Measurements from ENCODE around the gene WSB1.

WSB1 gene

DNA sequence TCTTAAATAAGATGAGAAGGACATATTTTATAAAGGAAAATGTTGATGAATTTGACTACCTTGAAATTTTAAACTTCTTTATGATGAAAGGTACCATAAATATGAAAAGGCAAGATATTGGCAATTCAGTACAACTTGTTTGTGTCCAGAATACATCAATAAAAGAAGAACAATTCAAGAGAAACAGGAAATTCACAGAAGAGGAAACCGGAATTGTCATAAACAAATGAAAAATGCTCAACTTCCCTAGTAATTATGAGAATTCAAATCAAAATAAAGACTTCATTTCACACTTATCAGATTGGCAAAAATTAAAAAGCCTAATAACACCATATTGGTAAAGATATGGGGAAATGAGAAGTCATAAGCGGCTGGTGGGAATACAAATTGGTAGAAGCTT, 54.3 kb downstream of the WSB1 start:
- no peaks in the 10 kb centered on the region for H3K9me3 ChIP-seq (ENCODE audit: control insufficient read depth, insufficient read depth, low read length)
- peak overlapping the region; percentile 73 for H3K4me2 ChIP-seq (ENCODE audit: low read length)
- peaks cover 48% of the 10 kb centered on the region for H3K4me1 ChIP-seq (ENCODE audit: control insufficient read depth, low read length)
- H3K27me3 ChIP-seq (ENCODE audit: control insufficient read depth, low read length): no peaks in the 10 kb centered on the region
- peak overlapping the region; percentile 75 for H3K4me3 ChIP-seq (ENCODE audit: low read length)
- H3K79me2 ChIP-seq (ENCODE audit: control insufficient read depth, low read length): peaks cover 11% of the 10 kb centered on the region
- H3K27ac ChIP-seq (ENCODE audit: low read depth, low read length): peak overlapping the region; percentile 0; the same call in 1 of the 2 replicates
- no peaks in the 10 kb centered on the region for H3K36me3 ChIP-seq (ENCODE audit: control insufficient read depth, low read length)
- TF ChIP-seq, protein P1, sequence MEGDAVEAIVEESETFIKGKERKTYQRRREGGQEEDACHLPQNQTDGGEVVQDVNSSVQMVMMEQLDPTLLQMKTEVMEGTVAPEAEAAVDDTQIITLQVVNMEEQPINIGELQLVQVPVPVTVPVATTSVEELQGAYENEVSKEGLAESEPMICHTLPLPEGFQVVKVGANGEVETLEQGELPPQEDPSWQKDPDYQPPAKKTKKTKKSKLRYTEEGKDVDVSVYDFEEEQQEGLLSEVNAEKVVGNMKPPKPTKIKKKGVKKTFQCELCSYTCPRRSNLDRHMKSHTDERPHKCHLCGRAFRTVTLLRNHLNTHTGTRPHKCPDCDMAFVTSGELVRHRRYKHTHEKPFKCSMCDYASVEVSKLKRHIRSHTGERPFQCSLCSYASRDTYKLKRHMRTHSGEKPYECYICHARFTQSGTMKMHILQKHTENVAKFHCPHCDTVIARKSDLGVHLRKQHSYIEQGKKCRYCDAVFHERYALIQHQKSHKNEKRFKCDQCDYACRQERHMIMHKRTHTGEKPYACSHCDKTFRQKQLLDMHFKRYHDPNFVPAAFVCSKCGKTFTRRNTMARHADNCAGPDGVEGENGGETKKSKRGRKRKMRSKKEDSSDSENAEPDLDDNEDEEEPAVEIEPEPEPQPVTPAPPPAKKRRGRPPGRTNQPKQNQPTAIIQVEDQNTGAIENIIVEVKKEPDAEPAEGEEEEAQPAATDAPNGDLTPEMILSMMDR (IDR thresholded peaks at IDR 0.05; ENCODE audit: low read depth, low read length, poor library complexity, severe bottlenecking): no peak
- no peak for TF ChIP-seq EZH2phosphoT487 (IDR thresholded peaks at IDR 0.05; ENCODE audit: borderline replicate concordance, low read length)
- no peaks in the 10 kb centered on the region for H3K9me2 ChIP-seq (replicated peaks; ENCODE audit: control insufficient read depth, low read length)
- peaks cover 19% of the 10 kb centered on the region for H3F3A ChIP-seq (ENCODE audit: control insufficient read depth, insufficient read depth)
- H4K20me1 ChIP-seq (ENCODE audit: control insufficient read depth, insufficient read depth, low read depth, low read length): no peaks in the 10 kb centered on the region

GRCh38 chr17:27349540-27350021, 55.7 kb downstream of the WSB1 start:
- Histone ChIP-seq H3K27ac (ENCODE audit: low read depth, low read length) (no peak overlapping the region), H3K36me3 (ENCODE audit: control insufficient read depth, low read length) (no peaks in the 10 kb centered on the region), H3K4me3 (ENCODE audit: low read length) (peak overlapping the region; percentile 75; the same call in 1 of the 2 replicates), H3K9me3 (ENCODE audit: control insufficient read depth, insufficient read depth, low read length) (no peaks in the 10 kb centered on the region), H3K4me2 (ENCODE audit: low read length) (peak overlapping the region; percentile 73), H4K20me1 (ENCODE audit: control insufficient read depth, insufficient read depth, low read depth, low read length) (no peaks in the 10 kb centered on the region), H3K79me2 (ENCODE audit: control insufficient read depth, low read length) (peaks cover 15% of the 10 kb centered on the region), H3K9me2 (replicated peaks; ENCODE audit: control insufficient read depth, low read length) (no peaks in the 10 kb centered on the region), H3F3A (ENCODE audit: control insufficient read depth, insufficient read depth) (peaks cover 19% of the 10 kb centered on the region), H3K4me1 (ENCODE audit: control insufficient read depth, low read length) (peaks cover 55% of the 10 kb centered on the region), H3K27me3 (ENCODE audit: control insufficient read depth, low read length) (no peaks in the 10 kb centered on the region)
- TF ChIP-seq, protein P1 (IDR thresholded peaks at IDR 0.05; ENCODE audit: low read depth, low read length, poor library complexity, severe bottlenecking): no peak
- TF ChIP-seq EZH2phosphoT487 (IDR thresholded peaks at IDR 0.05; ENCODE audit: borderline replicate concordance, low read length): no peak

- no peaks in the 10 kb centered on the region for H4K20me1 ChIP-seq (ENCODE audit: control insufficient read depth, insufficient read depth, low read depth, low read length)
- H3K4me1 ChIP-seq (ENCODE audit: control insufficient read depth, low read length): peaks cover 41% of the 10 kb centered on the region
- H3K36me3 ChIP-seq (ENCODE audit: control insufficient read depth, low read length): no peaks in the 10 kb centered on the region
- no peaks in the 10 kb centered on the region for H3K9me2 ChIP-seq (replicated peaks; ENCODE audit: control insufficient read depth, low read length)
- H3K4me2 ChIP-seq (ENCODE audit: low read length): peak overlapping the region; percentile 87; the same call in 1 of the 2 replicates
- H3K9me3 ChIP-seq (ENCODE audit: control insufficient read depth, insufficient read depth, low read length): no peaks in the 10 kb centered on the region
- TF ChIP-seq, protein P1 (IDR thresholded peaks at IDR 0.05; ENCODE audit: low read depth, low read length, poor library complexity, severe bottlenecking): no peak
- TF ChIP-seq EZH2phosphoT487 (IDR thresholded peaks at IDR 0.05; ENCODE audit: borderline replicate concordance, low read length): no peak
- no peak overlapping the region for H3K4me3 ChIP-seq (ENCODE audit: low read length)
- no peak overlapping the region for H3K27ac ChIP-seq (ENCODE audit: low read depth, low read length)
- H3K79me2 ChIP-seq (ENCODE audit: control insufficient read depth, low read length): peaks cover 15% of the 10 kb centered on the region
- peaks cover 19% of the 10 kb centered on the region for H3F3A ChIP-seq (ENCODE audit: control insufficient read depth, insufficient read depth)
- no peaks in the 10 kb centered on the region for H3K27me3 ChIP-seq (ENCODE audit: control insufficient read depth, low read length)
These were observed 57.8 kb downstream of the WSB1 start for GRCh38 chr17:27351759-27352158.

Data from DOHH2 (cell line).